Measurements from ENCODE around the gene FST. TPM values are rescaled to one million over a fixed set of nuclear protein-coding genes. Genes with fewer than 3 reads are reported as not detected.

FST gene
- total RNA-seq, 1 experiment from 2014 or later = 19.4 TPM

DNA sequence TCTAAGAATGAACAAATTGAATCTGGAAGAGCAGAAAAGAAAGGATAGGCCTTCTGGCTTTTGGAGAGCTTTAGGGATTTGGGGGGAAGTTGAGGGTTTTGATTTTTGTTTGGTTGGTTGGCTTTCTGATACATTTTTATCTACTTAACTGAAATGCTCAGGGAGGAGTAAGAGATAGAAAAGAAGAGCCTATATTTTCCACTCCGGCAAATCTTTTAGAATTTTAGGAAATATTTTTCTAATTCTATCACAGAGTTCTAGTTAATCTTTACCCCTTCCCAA is 25.8 kb upstream of the FST start:
- Mint-ChIP-seq H3K9me3 (ENCODE audit: low read depth, unreplicated experiment) (no peaks in the 10 kb centered on the region), H3K36me3 (ENCODE audit: insufficient read depth, unreplicated experiment) (no peaks in the 10 kb centered on the region), H3K27me3 (ENCODE audit: unreplicated experiment) (no peaks in the 10 kb centered on the region), H3K4me1 (ENCODE audit: low read depth, unreplicated experiment) (no peaks in the 10 kb centered on the region), H3K4me3 (ENCODE audit: low read depth, unreplicated experiment) (no peak overlapping the region), H3K27ac (ENCODE audit: unreplicated experiment) (no peak overlapping the region)
- CTCF ChIA-PET = no interaction called here
- DNase-seq = no peak
- no TSS peak for BruUV-seq (replicated peaks)
- intact Hi-C loops (cut with micrococcal nuclease; ENCODE audit: unreplicated experiment) = no loop called here
- TF ChIP-seq, protein P1, sequence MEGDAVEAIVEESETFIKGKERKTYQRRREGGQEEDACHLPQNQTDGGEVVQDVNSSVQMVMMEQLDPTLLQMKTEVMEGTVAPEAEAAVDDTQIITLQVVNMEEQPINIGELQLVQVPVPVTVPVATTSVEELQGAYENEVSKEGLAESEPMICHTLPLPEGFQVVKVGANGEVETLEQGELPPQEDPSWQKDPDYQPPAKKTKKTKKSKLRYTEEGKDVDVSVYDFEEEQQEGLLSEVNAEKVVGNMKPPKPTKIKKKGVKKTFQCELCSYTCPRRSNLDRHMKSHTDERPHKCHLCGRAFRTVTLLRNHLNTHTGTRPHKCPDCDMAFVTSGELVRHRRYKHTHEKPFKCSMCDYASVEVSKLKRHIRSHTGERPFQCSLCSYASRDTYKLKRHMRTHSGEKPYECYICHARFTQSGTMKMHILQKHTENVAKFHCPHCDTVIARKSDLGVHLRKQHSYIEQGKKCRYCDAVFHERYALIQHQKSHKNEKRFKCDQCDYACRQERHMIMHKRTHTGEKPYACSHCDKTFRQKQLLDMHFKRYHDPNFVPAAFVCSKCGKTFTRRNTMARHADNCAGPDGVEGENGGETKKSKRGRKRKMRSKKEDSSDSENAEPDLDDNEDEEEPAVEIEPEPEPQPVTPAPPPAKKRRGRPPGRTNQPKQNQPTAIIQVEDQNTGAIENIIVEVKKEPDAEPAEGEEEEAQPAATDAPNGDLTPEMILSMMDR (IDR thresholded peaks at IDR 0.05; ENCODE audit: unreplicated experiment) = no peak

DNA sequence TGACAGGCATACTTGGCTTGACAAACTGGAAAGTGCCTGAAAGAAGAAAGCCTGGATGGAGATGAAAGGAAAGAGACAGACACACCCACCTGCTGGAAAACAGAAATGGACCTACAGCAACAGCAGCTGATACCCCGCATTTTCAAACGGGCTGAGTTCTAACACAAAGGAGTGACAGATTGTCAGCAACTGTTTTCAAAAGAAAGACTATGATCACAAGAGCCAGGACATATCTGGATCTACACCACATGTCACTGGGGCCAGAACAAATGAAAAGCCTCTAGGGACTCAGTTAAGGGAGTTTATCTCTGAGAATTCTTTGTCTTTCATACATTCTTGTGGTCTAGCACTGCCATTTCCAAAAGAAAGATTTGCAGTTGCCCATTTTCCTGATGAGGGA is 24.1 kb upstream of the FST start:
- DNase-seq = no peak
- CTCF ChIA-PET = interaction anchor here (1.4 kb wide), 1 partner anchor 26 kb away, joined by 3 read pairs; no protein-coding TSS in a partner anchor
- intact Hi-C loops (cut with micrococcal nuclease; ENCODE audit: unreplicated experiment) = no loop called here
- H3K9me3 Mint-ChIP-seq (ENCODE audit: low read depth, unreplicated experiment) = no peaks in the 10 kb centered on the region
- no peaks in the 10 kb centered on the region for H3K4me1 Mint-ChIP-seq (ENCODE audit: low read depth, unreplicated experiment)
- TF ChIP-seq, protein P1 (IDR thresholded peaks at IDR 0.05; ENCODE audit: unreplicated experiment) = no peak
- no peak overlapping the region for H3K4me3 Mint-ChIP-seq (ENCODE audit: low read depth, unreplicated experiment)
- H3K27ac Mint-ChIP-seq (ENCODE audit: unreplicated experiment) = no peak overlapping the region
- no peaks in the 10 kb centered on the region for H3K27me3 Mint-ChIP-seq (ENCODE audit: unreplicated experiment)
- BruUV-seq (replicated peaks) = no TSS peak
- no peaks in the 10 kb centered on the region for H3K36me3 Mint-ChIP-seq (ENCODE audit: insufficient read depth, unreplicated experiment)

DNA sequence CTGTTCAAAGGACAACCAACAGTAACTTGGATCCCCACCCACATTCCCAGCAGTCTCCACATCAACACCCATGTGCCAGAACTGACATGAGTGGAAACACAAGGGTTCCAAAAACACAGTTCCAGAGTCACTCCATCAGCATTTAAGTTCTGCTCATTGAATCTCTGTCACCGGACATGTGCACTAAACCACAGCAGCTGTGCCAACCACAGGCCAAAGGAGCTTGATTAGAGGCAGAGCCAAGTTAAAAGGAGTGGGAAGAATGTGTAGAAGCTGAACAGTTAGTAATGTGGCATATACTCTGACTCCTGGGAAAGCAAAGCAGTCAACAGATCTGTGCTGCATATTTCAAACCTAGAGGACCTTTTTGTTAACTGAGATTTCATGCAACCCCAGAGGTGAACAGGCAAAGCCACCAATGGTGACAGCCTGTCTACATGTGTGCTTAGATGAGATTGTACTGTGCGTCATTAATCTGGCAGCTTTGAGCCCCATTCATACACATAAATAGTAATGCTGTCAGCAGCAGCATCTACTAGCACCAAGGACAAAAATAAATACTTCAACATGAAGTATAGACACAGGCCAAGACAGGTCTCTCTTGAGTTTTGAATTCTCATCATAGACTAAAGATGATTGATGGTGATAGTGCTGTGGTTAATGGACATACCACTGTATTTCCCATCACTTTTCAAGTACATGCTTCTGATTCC is 16.4 kb upstream of the FST start:
- no TSS peak for BruUV-seq (replicated peaks)
- Mint-ChIP-seq H3K4me1 (ENCODE audit: low read depth, unreplicated experiment) (peaks cover 2% of the 10 kb centered on the region), H3K27ac (ENCODE audit: unreplicated experiment) (no peak overlapping the region), H3K9me3 (ENCODE audit: low read depth, unreplicated experiment) (no peaks in the 10 kb centered on the region), H3K36me3 (ENCODE audit: insufficient read depth, unreplicated experiment) (no peaks in the 10 kb centered on the region), H3K4me3 (ENCODE audit: low read depth, unreplicated experiment) (no peak overlapping the region), H3K27me3 (ENCODE audit: unreplicated experiment) (no peaks in the 10 kb centered on the region)
- no peak for DNase-seq
- TF ChIP-seq, protein P1 (IDR thresholded peaks at IDR 0.05; ENCODE audit: unreplicated experiment) = no peak
- CTCF ChIA-PET = no interaction called here
- intact Hi-C loops (cut with micrococcal nuclease; ENCODE audit: unreplicated experiment) = no loop called here

DNA sequence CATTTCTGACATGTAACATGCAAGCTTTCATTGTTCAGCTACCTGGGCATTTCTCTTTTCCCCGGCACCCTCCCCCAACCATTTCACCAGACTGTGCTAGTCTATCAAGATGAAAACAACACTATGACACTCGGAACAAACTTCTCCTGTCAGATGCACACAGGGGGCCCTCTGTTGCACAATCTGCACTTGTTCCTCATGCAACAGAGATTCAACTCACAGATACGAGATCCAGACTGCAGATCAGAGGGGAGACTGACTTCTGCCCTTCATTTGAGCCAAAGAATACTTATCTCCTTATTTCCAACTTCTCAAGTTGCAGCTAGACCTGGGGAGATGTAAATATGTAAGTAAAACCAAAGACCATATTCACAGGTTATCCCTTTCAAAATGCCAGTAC is 15.7 kb upstream of the FST start:
- TF ChIP-seq, protein P1 (IDR thresholded peaks at IDR 0.05; ENCODE audit: unreplicated experiment) = no peak
- no peaks in the 10 kb centered on the region for H3K36me3 Mint-ChIP-seq (ENCODE audit: insufficient read depth, unreplicated experiment)
- DNase-seq = no peak
- CTCF ChIA-PET = no interaction called here
- intact Hi-C loops (cut with micrococcal nuclease; ENCODE audit: unreplicated experiment) = no loop called here
- no peak overlapping the region for H3K4me3 Mint-ChIP-seq (ENCODE audit: low read depth, unreplicated experiment)
- no TSS peak for BruUV-seq (replicated peaks)
- H3K4me1 Mint-ChIP-seq (ENCODE audit: low read depth, unreplicated experiment) = peaks cover 9% of the 10 kb centered on the region
- H3K27me3 Mint-ChIP-seq (ENCODE audit: unreplicated experiment) = no peaks in the 10 kb centered on the region
- H3K9me3 Mint-ChIP-seq (ENCODE audit: low read depth, unreplicated experiment) = no peaks in the 10 kb centered on the region
- H3K27ac Mint-ChIP-seq (ENCODE audit: unreplicated experiment) = no peak overlapping the region
